MM.1S (cell line): Measurements from ENCODE around the gene NXPE2.

Experiments used
- EZH2 ChIP-seq: fragments of 300-600 bp; sonication (generic); optimal IDR thresholded peaks from 2 replicates; pipeline ENCODE3; 2017; ENCODE audit warnings: low read depth, mild to moderate bottlenecking, antibody characterized with exemption, low read length, mixed read lengths
- EZH2phosphoT487 ChIP-seq: fragments of 300-600 bp; sonication (generic); IDR thresholded peaks from 2 replicates; pipeline ENCODE4 v1.6.1; 2018; ENCODE audit warnings: antibody characterized with exemption, low read length
- TF ChIP-seq, protein P1 (sequence below): fragments of 300-600 bp; sonication (generic); IDR thresholded peaks from 2 replicates; pipeline ENCODE4 v1.5.1; 2016; ENCODE audit warnings: antibody characterized with exemption, low read length, mixed read lengths

DNA sequence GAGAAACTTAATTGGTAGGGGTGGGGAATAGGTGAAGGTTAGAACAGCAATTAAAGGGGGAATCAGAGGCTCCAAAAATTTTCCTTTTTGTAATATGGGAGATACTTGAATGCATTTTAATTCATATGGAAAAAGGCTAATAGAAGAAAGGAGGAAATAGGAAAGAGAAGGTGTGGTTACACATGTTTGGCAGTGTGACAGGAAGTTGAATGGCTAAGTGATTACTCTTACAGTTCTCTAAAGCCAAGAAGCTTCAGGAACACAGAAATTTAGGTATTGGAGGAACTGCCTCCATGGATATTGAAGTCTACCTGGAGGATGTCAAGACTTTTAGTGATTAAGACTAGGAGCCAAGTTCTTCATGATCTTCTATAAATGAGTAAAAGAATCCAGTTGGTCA lies 6.3 kb downstream of the NXPE2 start:
- TF ChIP-seq, protein P1, sequence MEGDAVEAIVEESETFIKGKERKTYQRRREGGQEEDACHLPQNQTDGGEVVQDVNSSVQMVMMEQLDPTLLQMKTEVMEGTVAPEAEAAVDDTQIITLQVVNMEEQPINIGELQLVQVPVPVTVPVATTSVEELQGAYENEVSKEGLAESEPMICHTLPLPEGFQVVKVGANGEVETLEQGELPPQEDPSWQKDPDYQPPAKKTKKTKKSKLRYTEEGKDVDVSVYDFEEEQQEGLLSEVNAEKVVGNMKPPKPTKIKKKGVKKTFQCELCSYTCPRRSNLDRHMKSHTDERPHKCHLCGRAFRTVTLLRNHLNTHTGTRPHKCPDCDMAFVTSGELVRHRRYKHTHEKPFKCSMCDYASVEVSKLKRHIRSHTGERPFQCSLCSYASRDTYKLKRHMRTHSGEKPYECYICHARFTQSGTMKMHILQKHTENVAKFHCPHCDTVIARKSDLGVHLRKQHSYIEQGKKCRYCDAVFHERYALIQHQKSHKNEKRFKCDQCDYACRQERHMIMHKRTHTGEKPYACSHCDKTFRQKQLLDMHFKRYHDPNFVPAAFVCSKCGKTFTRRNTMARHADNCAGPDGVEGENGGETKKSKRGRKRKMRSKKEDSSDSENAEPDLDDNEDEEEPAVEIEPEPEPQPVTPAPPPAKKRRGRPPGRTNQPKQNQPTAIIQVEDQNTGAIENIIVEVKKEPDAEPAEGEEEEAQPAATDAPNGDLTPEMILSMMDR: no peak
- TF ChIP-seq EZH2phosphoT487 (no peak), EZH2 (no peak)
